DND-41 (cell line): ENCODE measurements around the gene GATB.

Experiments used
- EZH2 ChIP-seq: IDR thresholded peaks from 3 replicates; pipeline ENCODE4 v1.6.1; 2012; ENCODE audit warnings: borderline replicate concordance, low read depth, mild to moderate bottlenecking, moderate library complexity, low read length, inconsistent platforms; ENCODE audit not compliant: severe bottlenecking
- TF ChIP-seq, protein P1 (sequence below): IDR thresholded peaks from 2 replicates; pipeline ENCODE4 v1.5.1; 2012; ENCODE audit warnings: borderline replicate concordance, low read length, moderate library complexity, mild to moderate bottlenecking; ENCODE audit not compliant: poor library complexity, severe bottlenecking; ENCODE audit errors: extremely low read depth

DNA sequence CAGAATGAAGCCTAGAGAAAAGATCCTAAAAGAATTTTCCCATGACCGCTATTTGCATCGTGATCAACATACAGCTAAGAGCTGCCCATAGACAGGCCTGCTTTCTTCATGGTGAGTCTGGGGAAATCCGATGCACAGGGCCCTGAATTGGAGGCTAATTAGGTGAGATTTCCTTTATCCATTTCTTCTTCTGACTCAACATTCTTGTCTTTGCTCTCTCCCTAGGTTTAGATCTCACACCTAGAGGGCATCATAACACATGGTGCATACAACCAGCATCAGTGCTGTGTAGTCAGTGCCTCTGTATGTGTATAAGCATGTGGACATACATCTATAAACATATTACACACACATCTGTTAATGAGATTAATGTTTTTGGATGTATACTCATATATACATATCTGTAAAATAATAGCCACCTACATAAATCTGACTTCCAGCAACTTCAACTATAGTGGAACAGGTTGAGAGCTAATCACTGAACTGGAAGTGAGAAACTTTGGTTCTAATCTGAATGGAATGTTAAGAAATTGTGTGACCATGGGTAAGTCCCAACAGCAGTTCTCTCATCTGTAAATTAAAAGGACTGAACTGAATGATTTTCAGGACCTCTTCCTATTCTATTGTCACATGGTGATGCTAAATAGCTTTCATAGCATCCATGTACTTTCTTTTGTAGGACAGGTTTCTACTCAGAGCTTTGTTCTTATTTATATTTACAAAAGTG, 17.5 kb downstream of the GATB start:
- no peak for TF ChIP-seq EZH2
- TF ChIP-seq, protein P1, sequence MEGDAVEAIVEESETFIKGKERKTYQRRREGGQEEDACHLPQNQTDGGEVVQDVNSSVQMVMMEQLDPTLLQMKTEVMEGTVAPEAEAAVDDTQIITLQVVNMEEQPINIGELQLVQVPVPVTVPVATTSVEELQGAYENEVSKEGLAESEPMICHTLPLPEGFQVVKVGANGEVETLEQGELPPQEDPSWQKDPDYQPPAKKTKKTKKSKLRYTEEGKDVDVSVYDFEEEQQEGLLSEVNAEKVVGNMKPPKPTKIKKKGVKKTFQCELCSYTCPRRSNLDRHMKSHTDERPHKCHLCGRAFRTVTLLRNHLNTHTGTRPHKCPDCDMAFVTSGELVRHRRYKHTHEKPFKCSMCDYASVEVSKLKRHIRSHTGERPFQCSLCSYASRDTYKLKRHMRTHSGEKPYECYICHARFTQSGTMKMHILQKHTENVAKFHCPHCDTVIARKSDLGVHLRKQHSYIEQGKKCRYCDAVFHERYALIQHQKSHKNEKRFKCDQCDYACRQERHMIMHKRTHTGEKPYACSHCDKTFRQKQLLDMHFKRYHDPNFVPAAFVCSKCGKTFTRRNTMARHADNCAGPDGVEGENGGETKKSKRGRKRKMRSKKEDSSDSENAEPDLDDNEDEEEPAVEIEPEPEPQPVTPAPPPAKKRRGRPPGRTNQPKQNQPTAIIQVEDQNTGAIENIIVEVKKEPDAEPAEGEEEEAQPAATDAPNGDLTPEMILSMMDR: peak; percentile 2
